ENCODE results near the gene GSG1.

- TF ChIP-seq, protein P1, sequence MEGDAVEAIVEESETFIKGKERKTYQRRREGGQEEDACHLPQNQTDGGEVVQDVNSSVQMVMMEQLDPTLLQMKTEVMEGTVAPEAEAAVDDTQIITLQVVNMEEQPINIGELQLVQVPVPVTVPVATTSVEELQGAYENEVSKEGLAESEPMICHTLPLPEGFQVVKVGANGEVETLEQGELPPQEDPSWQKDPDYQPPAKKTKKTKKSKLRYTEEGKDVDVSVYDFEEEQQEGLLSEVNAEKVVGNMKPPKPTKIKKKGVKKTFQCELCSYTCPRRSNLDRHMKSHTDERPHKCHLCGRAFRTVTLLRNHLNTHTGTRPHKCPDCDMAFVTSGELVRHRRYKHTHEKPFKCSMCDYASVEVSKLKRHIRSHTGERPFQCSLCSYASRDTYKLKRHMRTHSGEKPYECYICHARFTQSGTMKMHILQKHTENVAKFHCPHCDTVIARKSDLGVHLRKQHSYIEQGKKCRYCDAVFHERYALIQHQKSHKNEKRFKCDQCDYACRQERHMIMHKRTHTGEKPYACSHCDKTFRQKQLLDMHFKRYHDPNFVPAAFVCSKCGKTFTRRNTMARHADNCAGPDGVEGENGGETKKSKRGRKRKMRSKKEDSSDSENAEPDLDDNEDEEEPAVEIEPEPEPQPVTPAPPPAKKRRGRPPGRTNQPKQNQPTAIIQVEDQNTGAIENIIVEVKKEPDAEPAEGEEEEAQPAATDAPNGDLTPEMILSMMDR (IDR thresholded peaks at IDR 0.05; ENCODE audit: extremely low read depth in 1 of 2, insufficient read depth in 1 of 2, low read depth in 1 of 2, low read length in 2 of 2), result no peak
- TF ChIP-seq EZH2 (IDR thresholded peaks at IDR 0.05; ENCODE audit: borderline replicate concordance, low read depth, low read length, severe bottlenecking), result no peak
- no peak for TF ChIP-seq POLR2A (IDR thresholded peaks at IDR 0.05; ENCODE audit: low read depth, low read length)
- TF ChIP-seq POLR2AphosphoS5 (IDR thresholded peaks at IDR 0.05; ENCODE audit: insufficient read depth, low read depth, low read length), result no peak
- TF ChIP-seq JUN (IDR thresholded peaks at IDR 0.05; ENCODE audit: borderline replicate concordance, insufficient read depth, insufficient read length, low read depth), result no peak
- TF ChIP-seq GATA2 (IDR thresholded peaks at IDR 0.05; ENCODE audit: insufficient read depth, insufficient read length, low read depth, low read length), result no peak
- TF ChIP-seq, protein P2, sequence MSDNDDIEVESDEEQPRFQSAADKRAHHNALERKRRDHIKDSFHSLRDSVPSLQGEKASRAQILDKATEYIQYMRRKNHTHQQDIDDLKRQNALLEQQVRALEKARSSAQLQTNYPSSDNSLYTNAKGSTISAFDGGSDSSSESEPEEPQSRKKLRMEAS (IDR thresholded peaks at IDR 0.05; ENCODE audit: insufficient read depth, insufficient read length), result no peak
- no peak for TF ChIP-seq MYC (IDR thresholded peaks at IDR 0.05; ENCODE audit: low read depth, low read length)
Observed at GRCh38 chr12:13073173-13073572, 30.3 kb downstream of the GSG1 start.

Data from endothelial cell of umbilical vein (primary cell).